Upper lobe of right lung (tissue), 1 donor: Measurements from ENCODE around the gene SUGCT. TPM values are rescaled to one million over a fixed set of nuclear protein-coding genes. Genes with fewer than 3 reads are reported as not detected.
A peak's percentile ranks its signal among the peaks of the same experiment; 100 is the strongest.

Source experiments
- ATAC-seq: fragments of 200-7000 bp; cut with Tn5 transposase; one replicate; pipeline ENCODE4 v1.9.1; 2020; ENCODE audit warnings: mild to moderate bottlenecking, moderate library complexity
- DNase-seq: peaks from one replicate; pipeline ENCODE4 v3.0.0-alpha.2; 2020
- H3K27ac ChIP-seq: fragments of 200-600 bp; one replicate; pipeline ENCODE4 v1.8.0; 2022
- H3K27me3 ChIP-seq: fragments of 200-600 bp; one replicate; pipeline ENCODE4 v1.8.0; 2022; ENCODE audit warnings: mild to moderate bottlenecking
- H3K36me3 ChIP-seq: fragments of 200-600 bp; one replicate; pipeline ENCODE4 v1.8.0; 2022
- H3K4me1 ChIP-seq: fragments of 200-600 bp; one replicate; pipeline ENCODE4 v1.8.0; 2022
- H3K4me3 ChIP-seq: fragments of 200-600 bp; one replicate; pipeline ENCODE4 v1.8.0; 2022; ENCODE audit warnings: mild to moderate bottlenecking
- H3K9me3 ChIP-seq: fragments of 200-600 bp; one replicate; pipeline ENCODE4 v1.8.0; 2022
- intact Hi-C: fragments of 100-400 bp; cut with DNase I; formaldehyde crosslinking; loops from one replicate; pipeline ENCODE4 v1.11.0; 2022
- total RNA-seq: library from RNA; stranded (reverse); fragmentation: NEBNext Ultra II Directional; extraction: Animal tissue kit (Norgen Biotek cat#: 25700); gene quantifications from one replicate; pipeline ENCODE4 v1.2.1, GENCODE V29; 2021
- TF ChIP-seq, protein P1 (sequence below): fragments of 200-600 bp; IDR thresholded peaks from one replicate; pipeline ENCODE4 v1.8.0; 2022; ENCODE audit warnings: antibody characterized with exemption
- donor health status: DM: no; HTN: yes; CAD: no; lungs with severe emphysema.

Gene SUGCT
- total RNA-seq, 1 donor from 2014 or later, result 4.1 TPM

GRCh38 chr7:40324914-40325313 lies 190.1 kb downstream of the SUGCT start:
- H3K4me3 ChIP-seq, result no peak overlapping the region
- TF ChIP-seq, protein P1, sequence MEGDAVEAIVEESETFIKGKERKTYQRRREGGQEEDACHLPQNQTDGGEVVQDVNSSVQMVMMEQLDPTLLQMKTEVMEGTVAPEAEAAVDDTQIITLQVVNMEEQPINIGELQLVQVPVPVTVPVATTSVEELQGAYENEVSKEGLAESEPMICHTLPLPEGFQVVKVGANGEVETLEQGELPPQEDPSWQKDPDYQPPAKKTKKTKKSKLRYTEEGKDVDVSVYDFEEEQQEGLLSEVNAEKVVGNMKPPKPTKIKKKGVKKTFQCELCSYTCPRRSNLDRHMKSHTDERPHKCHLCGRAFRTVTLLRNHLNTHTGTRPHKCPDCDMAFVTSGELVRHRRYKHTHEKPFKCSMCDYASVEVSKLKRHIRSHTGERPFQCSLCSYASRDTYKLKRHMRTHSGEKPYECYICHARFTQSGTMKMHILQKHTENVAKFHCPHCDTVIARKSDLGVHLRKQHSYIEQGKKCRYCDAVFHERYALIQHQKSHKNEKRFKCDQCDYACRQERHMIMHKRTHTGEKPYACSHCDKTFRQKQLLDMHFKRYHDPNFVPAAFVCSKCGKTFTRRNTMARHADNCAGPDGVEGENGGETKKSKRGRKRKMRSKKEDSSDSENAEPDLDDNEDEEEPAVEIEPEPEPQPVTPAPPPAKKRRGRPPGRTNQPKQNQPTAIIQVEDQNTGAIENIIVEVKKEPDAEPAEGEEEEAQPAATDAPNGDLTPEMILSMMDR, result no peak
- no peaks in the 10 kb centered on the region for H3K4me1 ChIP-seq
- H3K27me3 ChIP-seq, result no peaks in the 10 kb centered on the region
- H3K9me3 ChIP-seq, result no peaks in the 10 kb centered on the region
- intact Hi-C loops, result no loop called here
- no peaks in the 10 kb centered on the region for H3K36me3 ChIP-seq
- DNase-seq, result no peak
- no peak for ATAC-seq
- no peak overlapping the region for H3K27ac ChIP-seq

- H3K36me3 ChIP-seq, result no peaks in the 10 kb centered on the region
- ATAC-seq, result no peak
- TF ChIP-seq, protein P1, result no peak
- no peak overlapping the region for H3K4me3 ChIP-seq
- H3K27me3 ChIP-seq, result no peaks in the 10 kb centered on the region
- H3K9me3 ChIP-seq, result no peaks in the 10 kb centered on the region
- H3K4me1 ChIP-seq, result no peaks in the 10 kb centered on the region
- H3K27ac ChIP-seq, result no peak overlapping the region
- no peak for DNase-seq
- intact Hi-C loops, result no loop called here
Measured at GRCh38 chr7:40327113-40327512, 192.3 kb downstream of the SUGCT start.

DNA sequence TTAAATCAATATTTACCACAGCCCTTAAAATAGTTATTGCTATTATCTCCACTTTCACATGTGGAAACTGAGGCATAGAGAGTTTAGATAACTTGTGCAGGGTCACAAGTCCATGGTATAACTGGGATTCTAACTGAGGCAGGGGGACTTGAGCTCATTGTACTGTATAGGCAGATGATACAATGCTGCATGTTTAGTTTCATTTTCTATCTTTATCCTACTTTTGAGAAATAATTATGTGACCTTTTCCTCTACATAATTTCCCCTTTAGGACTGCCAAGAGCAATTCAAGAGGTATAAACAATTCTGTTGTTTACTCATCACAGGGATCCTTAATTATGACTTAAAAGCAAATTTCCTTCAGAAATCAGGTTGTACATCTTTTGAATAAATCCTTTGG lies 193.1 kb downstream of the SUGCT start:
- no peak overlapping the region for H3K27ac ChIP-seq
- intact Hi-C loops, result no loop called here
- no peak for DNase-seq
- no peaks in the 10 kb centered on the region for H3K9me3 ChIP-seq
- ATAC-seq, result no peak
- no peak overlapping the region for H3K4me3 ChIP-seq
- no peaks in the 10 kb centered on the region for H3K27me3 ChIP-seq
- H3K4me1 ChIP-seq, result no peaks in the 10 kb centered on the region
- no peaks in the 10 kb centered on the region for H3K36me3 ChIP-seq
- TF ChIP-seq, protein P1, result no peak

- TF ChIP-seq, protein P1, result peak; percentile 82
- Histone ChIP-seq H3K9me3 (no peaks in the 10 kb centered on the region), H3K4me3 (no peak overlapping the region), H3K36me3 (no peaks in the 10 kb centered on the region), H3K4me1 (no peaks in the 10 kb centered on the region), H3K27ac (no peak overlapping the region), H3K27me3 (no peaks in the 10 kb centered on the region)
- intact Hi-C loops, result no loop called here
- no peak for DNase-seq
- ATAC-seq, result peak; percentile 75
Measured at GRCh38 chr7:40329601-40330153, 194.9 kb downstream of the SUGCT start.

- no peaks in the 10 kb centered on the region for H3K36me3 ChIP-seq
- ATAC-seq (no peak), DNase-seq (no peak)
- H3K4me1 ChIP-seq, result no peaks in the 10 kb centered on the region
- TF ChIP-seq, protein P1, result no peak
- H3K27me3 ChIP-seq, result no peaks in the 10 kb centered on the region
- intact Hi-C loops, result no loop called here
- no peaks in the 10 kb centered on the region for H3K9me3 ChIP-seq
- no peak overlapping the region for H3K27ac ChIP-seq
- H3K4me3 ChIP-seq, result no peak overlapping the region
Measured at GRCh38 chr7:40330408-40330807, 195.6 kb downstream of the SUGCT start.

- TF ChIP-seq, protein P1, result no peak
Measured at GRCh38 chr7:40331915-40332314, 197.1 kb downstream of the SUGCT start.

More at GRCh38 chr7:40331915-40332314, 197.1 kb downstream of the SUGCT start:
- Histone ChIP-seq H3K27me3 (no peaks in the 10 kb centered on the region), H3K4me3 (no peak overlapping the region), H3K27ac (no peak overlapping the region), H3K4me1 (no peaks in the 10 kb centered on the region), H3K9me3 (no peaks in the 10 kb centered on the region), H3K36me3 (no peaks in the 10 kb centered on the region)
- no peak for DNase-seq
- intact Hi-C loops, result no loop called here
- no peak for ATAC-seq
